Cardiac septum (tissue), 1 donor: ENCODE results near the gene TCERG1L. TPM values are rescaled to one million over a fixed set of nuclear protein-coding genes. Genes with fewer than 3 reads are reported as not detected.

Experiments used
- DNase-seq: peaks from one replicate; pipeline ENCODE4 v3.0.0-alpha.2; 2020; ENCODE audit warnings: low spot score
- intact Hi-C: fragments of 100-400 bp; cut with DNase I; formaldehyde crosslinking; loops from one replicate; pipeline ENCODE4 v1.14.0; 2022
- total RNA-seq: library from RNA; stranded (reverse); fragmentation: NEBNext Ultra II Directional; extraction: Animal tissue kit (Norgen Biotek cat#: 25700); gene quantifications from one replicate; pipeline ENCODE4 v1.2.1, GENCODE V29; 2021
- donor health status: DM: no; HTN: no; CAD: no.

TCERG1L gene
- total RNA-seq, 1 donor from 2014 or later, result not detected

DNA sequence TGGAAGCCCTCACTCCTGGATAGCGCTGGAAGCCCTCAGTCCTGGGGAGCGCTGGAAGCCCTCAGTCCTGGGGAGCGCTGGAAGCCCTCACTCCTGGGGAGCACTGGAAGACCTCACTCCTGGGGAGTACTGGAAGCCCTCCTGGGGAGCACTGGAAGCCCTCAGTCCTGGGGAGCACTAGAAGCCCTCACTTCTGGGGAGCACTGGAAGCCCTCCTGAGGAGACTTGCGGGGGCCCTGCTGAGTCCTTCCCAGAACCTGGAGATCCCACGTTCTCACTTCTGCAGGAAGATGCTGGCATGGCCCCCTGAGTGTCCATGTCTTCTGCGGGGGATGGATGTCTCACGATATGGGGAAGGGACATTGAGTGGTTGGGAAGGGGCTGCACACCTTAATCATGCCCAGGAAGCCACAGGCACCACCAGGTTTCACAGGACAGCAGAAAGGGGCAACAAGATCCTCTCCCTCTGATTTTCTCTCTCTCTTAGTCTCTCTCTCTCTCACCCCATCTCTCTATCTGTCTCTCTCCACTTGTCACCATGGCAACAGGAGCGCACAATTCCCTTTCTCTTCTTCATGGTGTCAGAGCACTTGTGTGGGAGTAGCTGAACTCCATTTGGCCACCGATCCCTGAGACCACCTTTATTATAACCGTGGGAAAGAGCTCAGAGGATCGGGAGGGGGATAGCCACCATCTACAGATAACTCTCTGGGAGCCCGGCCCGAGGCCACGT is 267.0 kb downstream of the TCERG1L start:
- intact Hi-C loops, result no loop called here
- DNase-seq, result no peak

DNA sequence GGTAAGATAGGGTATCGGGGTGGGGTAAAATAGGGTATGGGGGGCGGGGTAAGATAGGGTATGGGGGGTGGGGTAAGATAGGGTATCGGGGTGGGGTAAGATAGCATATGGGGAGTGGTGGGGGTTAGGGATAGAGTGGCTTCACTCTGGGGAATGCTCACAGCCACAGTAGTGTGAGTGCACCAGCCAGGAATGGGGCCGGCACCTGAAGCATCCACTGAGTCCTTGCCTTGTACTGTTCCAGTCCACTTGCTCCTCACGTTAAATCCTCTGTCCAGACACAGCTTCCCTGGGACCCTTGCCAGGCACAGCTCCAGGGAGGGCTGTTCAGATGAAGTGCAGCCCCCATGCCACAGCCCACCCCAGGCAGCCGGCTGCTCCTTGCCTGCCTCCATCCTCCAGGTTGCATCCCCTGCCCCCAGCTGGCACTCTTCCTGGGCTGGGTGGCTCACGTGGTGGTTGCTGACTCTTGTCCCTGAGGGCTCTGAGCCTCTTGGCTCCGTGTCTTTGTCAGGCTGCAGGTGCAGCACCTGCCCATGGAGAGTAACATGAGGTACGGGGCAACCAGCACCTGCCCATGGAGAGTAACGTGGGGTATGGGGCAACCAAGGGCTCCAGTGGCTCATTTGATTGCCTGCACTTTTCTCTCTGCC is 268.4 kb downstream of the TCERG1L start:
- no peak for DNase-seq
- intact Hi-C loops, result no loop called here
